ENCODE data around the gene CAMP. TPM values are rescaled to one million over a fixed set of nuclear protein-coding genes. Genes with fewer than 3 reads are reported as not detected.
"Not testable (repeated sequence)": the region's sequence is repeated elsewhere in the genome, so short reads cannot be mapped to it uniquely, and the experiment has no call there.

The CAMP gene
- total RNA-seq, 1 donor from 2014 or later, result not detected

DNA sequence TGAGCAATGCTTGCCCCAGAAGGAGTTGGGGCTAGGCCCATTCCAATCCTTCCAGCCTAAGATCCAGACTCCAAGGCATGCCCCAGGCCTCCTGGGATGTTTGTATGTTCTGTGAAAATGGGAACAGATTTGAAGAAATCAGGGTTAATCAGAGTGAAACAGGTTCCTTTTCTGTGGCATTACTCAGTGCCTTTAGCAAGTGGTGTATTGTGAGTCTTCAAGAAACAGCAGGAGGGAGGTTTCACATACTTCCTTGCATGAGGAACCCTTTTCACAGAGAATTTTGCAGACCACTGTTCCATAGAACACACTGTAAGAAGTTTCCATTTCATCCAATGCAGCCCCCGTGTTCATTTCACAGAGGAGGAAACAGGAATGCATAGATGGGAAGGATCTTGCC lies 26.7 kb upstream of the CAMP start:
- no peaks in the 10 kb centered on the region for H3K36me3 Mint-ChIP-seq (ENCODE audit: unreplicated experiment)
- no peaks in the 10 kb centered on the region for H3K4me1 Mint-ChIP-seq (ENCODE audit: low read depth, unreplicated experiment)
- TF ChIP-seq CTCF (IDR thresholded peaks at IDR 0.05; ENCODE audit: partially characterized antibody, unreplicated experiment), result no peak

DNA sequence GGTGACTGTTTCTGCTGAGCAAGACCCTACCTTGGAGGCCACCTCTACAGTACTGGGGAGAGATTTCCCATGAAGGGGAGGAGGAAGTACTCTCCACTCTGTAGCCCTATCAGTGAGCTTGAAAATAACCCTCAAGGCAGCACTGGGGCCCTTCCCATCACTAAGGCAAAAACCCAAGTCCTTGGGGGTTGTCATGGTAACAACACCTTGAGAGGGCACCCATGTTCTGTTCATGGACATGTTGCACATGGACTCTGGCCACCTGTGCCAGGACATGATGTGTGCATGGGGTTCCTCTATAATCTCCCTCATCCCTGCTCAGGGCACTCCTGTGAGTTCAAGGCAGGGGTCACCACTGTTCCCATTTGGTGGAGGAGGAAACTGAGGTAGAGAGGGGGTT lies 24.2 kb upstream of the CAMP start:
- no peaks in the 10 kb centered on the region for H3K9me3 Mint-ChIP-seq (ENCODE audit: unreplicated experiment)
- no peak for TF ChIP-seq CTCF (IDR thresholded peaks at IDR 0.05; ENCODE audit: partially characterized antibody, unreplicated experiment)
- no peaks in the 10 kb centered on the region for H3K27me3 Mint-ChIP-seq (ENCODE audit: unreplicated experiment)
- no peaks in the 10 kb centered on the region for H3K4me1 Mint-ChIP-seq (ENCODE audit: low read depth, unreplicated experiment)
- no peak overlapping the region for H3K4me3 Mint-ChIP-seq (ENCODE audit: unreplicated experiment)
- H3K36me3 Mint-ChIP-seq (ENCODE audit: unreplicated experiment), result no peaks in the 10 kb centered on the region
- H3K27ac Mint-ChIP-seq (ENCODE audit: unreplicated experiment), result no peak overlapping the region
- DNase-seq, result no peak

More for the DNA sequence above, 26.7 kb upstream of the CAMP start:
- no peak overlapping the region for H3K4me3 Mint-ChIP-seq (ENCODE audit: unreplicated experiment)
- H3K27me3 Mint-ChIP-seq (ENCODE audit: unreplicated experiment), result no peaks in the 10 kb centered on the region
- DNase-seq, result no peak
- no peaks in the 10 kb centered on the region for H3K9me3 Mint-ChIP-seq (ENCODE audit: unreplicated experiment)
- no peak overlapping the region for H3K27ac Mint-ChIP-seq (ENCODE audit: unreplicated experiment)

GRCh38 chr3:48202632-48203031 lies 20.7 kb upstream of the CAMP start:
- Mint-ChIP-seq H3K4me3 (ENCODE audit: unreplicated experiment) (no peak overlapping the region), H3K9me3 (ENCODE audit: unreplicated experiment) (no peaks in the 10 kb centered on the region), H3K27ac (ENCODE audit: unreplicated experiment) (no peak overlapping the region), H3K36me3 (ENCODE audit: unreplicated experiment) (no peaks in the 10 kb centered on the region), H3K4me1 (ENCODE audit: low read depth, unreplicated experiment) (no peaks in the 10 kb centered on the region), H3K27me3 (ENCODE audit: unreplicated experiment) (no peaks in the 10 kb centered on the region)
- TF ChIP-seq CTCF (IDR thresholded peaks at IDR 0.05; ENCODE audit: partially characterized antibody, unreplicated experiment), result no peak
- DNase-seq, result no peak

- peaks cover 5% of the 10 kb centered on the region for H3K9me3 Mint-ChIP-seq (ENCODE audit: unreplicated experiment)
- no peaks in the 10 kb centered on the region for H3K36me3 Mint-ChIP-seq (ENCODE audit: unreplicated experiment)
- H3K27me3 Mint-ChIP-seq (ENCODE audit: unreplicated experiment), result peaks cover 6% of the 10 kb centered on the region
- no peak for DNase-seq
- no peaks in the 10 kb centered on the region for H3K4me1 Mint-ChIP-seq (ENCODE audit: low read depth, unreplicated experiment)
- no peak overlapping the region for H3K27ac Mint-ChIP-seq (ENCODE audit: unreplicated experiment)
- TF ChIP-seq CTCF (IDR thresholded peaks at IDR 0.05; ENCODE audit: partially characterized antibody, unreplicated experiment), result no peak
- no peak overlapping the region for H3K4me3 Mint-ChIP-seq (ENCODE audit: unreplicated experiment)
Measured at GRCh38 chr3:48208076-48208475, 15.2 kb upstream of the CAMP start.

- no peak for TF ChIP-seq CTCF (IDR thresholded peaks at IDR 0.05; ENCODE audit: partially characterized antibody, unreplicated experiment)
- no peaks in the 10 kb centered on the region for H3K4me1 Mint-ChIP-seq (ENCODE audit: low read depth, unreplicated experiment)
- H3K9me3 Mint-ChIP-seq (ENCODE audit: unreplicated experiment), result peaks cover 5% of the 10 kb centered on the region
- no peak for DNase-seq
- H3K27ac Mint-ChIP-seq (ENCODE audit: unreplicated experiment), result no peak overlapping the region
- peaks cover 6% of the 10 kb centered on the region for H3K27me3 Mint-ChIP-seq (ENCODE audit: unreplicated experiment)
- no peaks in the 10 kb centered on the region for H3K36me3 Mint-ChIP-seq (ENCODE audit: unreplicated experiment)
- H3K4me3 Mint-ChIP-seq (ENCODE audit: unreplicated experiment), result no peak overlapping the region
Measured at GRCh38 chr3:48209445-48209844, 13.8 kb upstream of the CAMP start.

DNA sequence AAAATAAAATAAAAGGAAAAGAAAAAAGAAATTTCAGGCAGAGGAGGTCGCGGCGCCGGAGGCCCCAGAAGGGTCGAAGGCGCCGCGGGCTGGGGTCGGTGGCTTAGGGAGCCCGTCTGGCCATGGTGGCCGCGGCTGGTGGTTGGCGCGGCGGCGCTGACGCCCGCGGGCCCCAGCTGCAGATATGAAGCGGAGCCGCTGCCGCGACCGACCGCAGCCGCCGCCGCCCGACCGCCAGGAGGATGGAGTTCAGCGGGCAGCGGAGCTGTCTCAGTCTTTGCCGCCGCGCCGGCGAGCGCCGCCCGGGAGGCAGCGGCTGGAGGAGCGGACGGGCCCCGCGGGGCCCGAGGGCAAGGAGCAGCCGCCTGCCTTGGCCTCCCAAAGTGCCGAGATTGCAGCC lies 12.8 kb upstream of the CAMP start:
- H3K27me3 Mint-ChIP-seq (ENCODE audit: unreplicated experiment); H3K27ac Mint-ChIP-seq (ENCODE audit: unreplicated experiment); H3K36me3 Mint-ChIP-seq (ENCODE audit: unreplicated experiment); H3K9me3 Mint-ChIP-seq (ENCODE audit: unreplicated experiment); H3K4me1 Mint-ChIP-seq (ENCODE audit: low read depth, unreplicated experiment); DNase-seq; H3K4me3 Mint-ChIP-seq (ENCODE audit: unreplicated experiment): not testable (repeated sequence)

- H3K36me3 Mint-ChIP-seq (ENCODE audit: unreplicated experiment); H3K4me1 Mint-ChIP-seq (ENCODE audit: low read depth, unreplicated experiment); DNase-seq; H3K27me3 Mint-ChIP-seq (ENCODE audit: unreplicated experiment); H3K27ac Mint-ChIP-seq (ENCODE audit: unreplicated experiment); H3K4me3 Mint-ChIP-seq (ENCODE audit: unreplicated experiment); H3K9me3 Mint-ChIP-seq (ENCODE audit: unreplicated experiment): not testable (repeated sequence)
Measured at GRCh38 chr3:48211776-48212175, 11.5 kb upstream of the CAMP start.

All from glutamatergic neuron (in vitro differentiated cells).